H1 (cell line): Measurements from ENCODE around the gene HIVEP3. TPM values are rescaled to one million over a fixed set of nuclear protein-coding genes. Genes with fewer than 3 reads are reported as not detected.

Source experiments
- CTCF ChIA-PET: fragments of 300-600 bp; sonication (Branson Sonifier 250); formaldehyde crosslinking; loops from one replicate; lab custom pipeline; 2021; ENCODE audit not compliant: partially characterized antibody; lab: Charles Lee
- POLR2A ChIA-PET: fragments of 300-600 bp; sonication (Branson Sonifier 250); formaldehyde crosslinking; loops from one replicate; lab custom pipeline; 2021; ENCODE audit warnings: inconsistent platforms; ENCODE audit not compliant: partially characterized antibody; lab: Charles Lee
- DNase-seq, 2 experiments: peaks; one replicate each; pipeline versions ENCODE4 v3.0.0 to v3.0.0-alpha.2; 2010 to 2022; ENCODE audit warnings: low spot score in 2 of 2, low read depth in 1 of 2, mixed read lengths in 1 of 2
- FAIRE-seq: peaks from 2 replicates; lab custom pipeline; 2011; peaks lifted over from hg19 to GRCh38; lab: Jason Lieb, UNC
- H2AFZ ChIP-seq: 2 replicates; pipeline ENCODE4 v1.8.1; 2012; ENCODE audit warnings: low read length, inconsistent platforms
- H2AK5ac ChIP-seq: 2 replicates; pipeline ENCODE4 v1.6.1; 2013; ENCODE audit warnings: low read depth, low read length
- H2BK120ac ChIP-seq: replicated peaks from 2 replicates; pipeline ENCODE3; 2013; ENCODE audit warnings: low read depth, low read length, inconsistent platforms
- H2BK12ac ChIP-seq: 2 replicates; pipeline ENCODE4 v1.6.1; 2013; ENCODE audit warnings: low read depth, low read length
- H2BK15ac ChIP-seq: 2 replicates; pipeline ENCODE4 v1.6.1; 2013; ENCODE audit warnings: low read length
- H2BK20ac ChIP-seq: 2 replicates; pipeline ENCODE4 v1.6.1; 2013; ENCODE audit warnings: low read length
- H2BK5ac ChIP-seq: 2 replicates; pipeline ENCODE4 v1.6.1; 2013; ENCODE audit warnings: low read depth, low read length
- H3K14ac ChIP-seq: 2 replicates; pipeline ENCODE4 v1.6.1; 2013; ENCODE audit warnings: inconsistent platforms; ENCODE audit not compliant: insufficient read length
- H3K18ac ChIP-seq: 2 replicates; pipeline ENCODE4 v1.6.1; 2013; ENCODE audit warnings: low read length; ENCODE audit errors: extremely low read depth
- H3K23ac ChIP-seq: 2 replicates; pipeline ENCODE4 v1.6.1; 2013; ENCODE audit warnings: inconsistent platforms; ENCODE audit not compliant: insufficient read length
- H3K23me2 ChIP-seq: 2 replicates; pipeline ENCODE4 v1.6.1; 2013; ENCODE audit warnings: low read depth, low read length
- H3K27ac ChIP-seq: 2 replicates; pipeline ENCODE4 v1.6.1; 2011; ENCODE audit warnings: low read depth, low read length, inconsistent platforms
- H3K27me3 ChIP-seq, 4 experiments: replicated peaks in 1 of 4; 1 replicate in 1 of 4; 2 replicates in 3 of 4; pipeline versions ENCODE4 v1.6.1 to v1.8.1; 2011 to 2013; ENCODE audit warnings: low read length in 3 of 4, mild to moderate bottlenecking in 3 of 4, inconsistent platforms in 2 of 4, mixed read lengths in 2 of 4, moderate library complexity in 1 of 4; ENCODE audit not compliant: control insufficient read depth in 3 of 4, insufficient read depth in 3 of 4; ENCODE audit errors: extremely low read depth in 1 of 4
- H3K36me3 ChIP-seq, 4 experiments: 2 replicates each; pipeline versions ENCODE4 v1.6.1 to v1.8.1; 2011 to 2013; ENCODE audit warnings: mild to moderate bottlenecking in 4 of 4, low read length in 3 of 4, moderate library complexity in 2 of 4, control low read depth in 1 of 4, inconsistent platforms in 1 of 4; ENCODE audit not compliant: insufficient read depth in 4 of 4, control insufficient read depth in 2 of 4
- H3K4ac ChIP-seq: replicated peaks from 2 replicates; pipeline ENCODE3; 2013; ENCODE audit warnings: low read length, low read depth, mixed read lengths, inconsistent platforms; ENCODE audit not compliant: insufficient read length
- H3K4me1 ChIP-seq, 4 experiments: replicated peaks in 1 of 4; 1 replicate in 1 of 4; 2 replicates in 3 of 4; pipeline versions ENCODE4 v1.6.1 to v1.8.1; 2011 to 2013; ENCODE audit warnings: low read length in 3 of 4, inconsistent platforms in 2 of 4, mixed read lengths in 1 of 4; ENCODE audit not compliant: insufficient read depth in 4 of 4, control insufficient read depth in 3 of 4
- H3K4me2 ChIP-seq, 2 experiments: 2 replicates each; pipeline versions ENCODE4 v1.6.1 to v1.8.1; 2011 to 2013; ENCODE audit warnings: low read depth in 2 of 2, low read length in 2 of 2, control low read depth in 1 of 2, inconsistent platforms in 1 of 2, mild to moderate bottlenecking in 1 of 2; ENCODE audit not compliant: insufficient read depth in 1 of 2
- H3K4me3 ChIP-seq, 4 experiments: fragments of 200-600, 300-600 bp in 1 of 4; sonication (generic), shearing (Covaris generic), sonication (Bioruptor Twin) in 1 of 4; 2 replicates each; pipeline versions ENCODE4 v1.5.1 to v1.8.1; 2011 to 2016; ENCODE audit warnings: low read length in 4 of 4, low read depth in 3 of 4, control low read depth in 2 of 4, inconsistent platforms in 2 of 4, mild to moderate bottlenecking in 2 of 4, mixed read lengths in 1 of 4, moderate library complexity in 1 of 4; ENCODE audit not compliant: insufficient read depth in 2 of 4; ENCODE audit errors: extremely low read depth in 1 of 4
- H3K56ac ChIP-seq: replicated peaks from 2 replicates; pipeline ENCODE3; 2013; ENCODE audit warnings: low read depth, mild to moderate bottlenecking, mixed read lengths, low read length, inconsistent platforms; ENCODE audit not compliant: insufficient read length
- H3K79me1 ChIP-seq: 2 replicates; pipeline ENCODE4 v1.6.1; 2013; ENCODE audit warnings: low read depth, low read length, control low read depth
- H3K79me2 ChIP-seq, 2 experiments: 2 replicates each; pipeline versions ENCODE4 v1.6.1 to v1.8.1; 2012 to 2013; ENCODE audit warnings: low read length in 2 of 2, mild to moderate bottlenecking in 2 of 2, inconsistent platforms in 1 of 2; ENCODE audit not compliant: insufficient read depth in 2 of 2, control insufficient read depth in 1 of 2
- H3K9ac ChIP-seq, 4 experiments: replicated peaks in 1 of 4; 1 replicate in 1 of 4; 2 replicates in 3 of 4; pipeline versions ENCODE4 v1.6.1 to v1.8.1; 2011 to 2013; ENCODE audit warnings: low read depth in 3 of 4, low read length in 3 of 4, control low read depth in 2 of 4, mild to moderate bottlenecking in 2 of 4, moderate library complexity in 2 of 4, inconsistent platforms in 1 of 4; ENCODE audit errors: extremely low read depth in 1 of 4
- H3K9me3 ChIP-seq, 2 experiments: 2 replicates each; pipeline versions ENCODE4 v1.6.1 to v1.8.1; 2012 to 2013; ENCODE audit warnings: mild to moderate bottlenecking in 2 of 2, moderate library complexity in 2 of 2, control low read depth in 1 of 2, inconsistent platforms in 1 of 2, low read depth in 1 of 2, low read length in 1 of 2, mixed read lengths in 1 of 2; ENCODE audit not compliant: insufficient read depth in 2 of 2
- H4K20me1 ChIP-seq, 2 experiments: replicated peaks in 1 of 2; 2 replicates each; pipeline versions ENCODE3 to v1.8.1; 2011 to 2013; ENCODE audit warnings: inconsistent platforms in 2 of 2, low read length in 2 of 2, mild to moderate bottlenecking in 1 of 2; ENCODE audit not compliant: insufficient read depth in 2 of 2, control insufficient read depth in 1 of 2
- H4K5ac ChIP-seq: 2 replicates; pipeline ENCODE4 v1.6.1; 2013; ENCODE audit warnings: low read length, low read depth, mixed read lengths, inconsistent platforms; ENCODE audit not compliant: insufficient read length
- H4K8ac ChIP-seq: 2 replicates; pipeline ENCODE4 v1.8.0; 2013; ENCODE audit warnings: mild to moderate bottlenecking, moderate library complexity, low read length, inconsistent platforms; ENCODE audit not compliant: insufficient read depth; ENCODE audit errors: extremely low read depth
- H4K91ac ChIP-seq: replicated peaks from 2 replicates; pipeline ENCODE3; 2013; ENCODE audit warnings: low read length, mixed read lengths, inconsistent platforms; ENCODE audit not compliant: insufficient read length
- BCL11A ChIP-seq, 2 experiments: IDR thresholded peaks; one replicate each; pipeline ENCODE4 v1.6.1; 2011; ENCODE audit warnings: low read depth in 2 of 2, low read length in 2 of 2, mild to moderate bottlenecking in 2 of 2
- CHD2 ChIP-seq: IDR thresholded peaks from 2 replicates; pipeline ENCODE4 v1.6.1; 2012; ENCODE audit warnings: low read length, improper control_type of control experiment
- HDAC2 ChIP-seq, 2 experiments: fragments of 300-600 bp in 1 of 2; sonication (generic) in 1 of 2; IDR thresholded peaks; 2 replicates each; pipeline ENCODE4 v1.6.1; 2011 to 2012; ENCODE audit warnings: low read depth in 2 of 2, low read length in 2 of 2, mild to moderate bottlenecking in 2 of 2, moderate library complexity in 2 of 2, borderline replicate concordance in 1 of 2, inconsistent platforms in 1 of 2
- JUND ChIP-seq: IDR thresholded peaks from 2 replicates; pipeline ENCODE4 v1.6.1; 2011; ENCODE audit warnings: mild to moderate bottlenecking, improper control_type of control experiment, low read length
- KDM5A ChIP-seq: fragments of 200-600 bp; IDR thresholded peaks from 2 replicates; pipeline ENCODE4 v1.7.1; 2012; ENCODE audit warnings: mild to moderate bottlenecking, low read length, inconsistent platforms, mixed read lengths
- POLR2A ChIP-seq, 2 experiments: IDR thresholded peaks; 1 replicate in 1 of 2; 2 replicates in 1 of 2; pipeline ENCODE4 v1.6.1; 2011; ENCODE audit warnings: low read depth in 2 of 2, low read length in 2 of 2, mild to moderate bottlenecking in 2 of 2; ENCODE audit errors: control extremely low read depth in 1 of 2
- RAD21 ChIP-seq, 2 experiments: IDR thresholded peaks in 1 of 2; conservative IDR thresholded peaks in 1 of 2; 2 replicates each; pipeline ENCODE4 v1.6.1; 2011; ENCODE audit warnings: low read depth in 2 of 2, low read length in 2 of 2, improper control_type of control experiment in 1 of 2, inconsistent platforms in 1 of 2, mild to moderate bottlenecking in 1 of 2, moderate library complexity in 1 of 2
- RBBP5 ChIP-seq: IDR thresholded peaks from 2 replicates; pipeline ENCODE4 v1.7.1; 2012; ENCODE audit warnings: low read depth, mild to moderate bottlenecking, inconsistent platforms, low read length, moderate library complexity, borderline replicate concordance
- RXRA ChIP-seq: IDR thresholded peaks from 2 replicates; pipeline ENCODE4 v1.6.1; 2011; ENCODE audit warnings: low read depth, mild to moderate bottlenecking, low read length, moderate library complexity; ENCODE audit not compliant: insufficient read depth
- SAP30 ChIP-seq: fragments of 300-600 bp; sonication (generic); IDR thresholded peaks from 2 replicates; pipeline ENCODE4 v1.7.1; 2012; ENCODE audit warnings: low read length, moderate library complexity, mild to moderate bottlenecking, inconsistent platforms; ENCODE audit not compliant: insufficient read depth, insufficient replicate concordance
- SIX5 ChIP-seq: IDR thresholded peaks from 2 replicates; pipeline ENCODE4 v1.6.1; 2011; ENCODE audit warnings: mild to moderate bottlenecking, low read depth, low read length
- SUZ12 ChIP-seq: fragments of 200-600 bp; sonication (generic); IDR thresholded peaks from 2 replicates; pipeline ENCODE4 v1.6.1; 2012; ENCODE audit warnings: mild to moderate bottlenecking, inconsistent platforms, low read length, moderate library complexity, mixed read lengths
- TAF1 ChIP-seq: IDR thresholded peaks from 2 replicates; pipeline ENCODE4 v1.6.1; 2011; ENCODE audit warnings: mild to moderate bottlenecking, low read depth, low read length
- TAF7 ChIP-seq: optimal IDR thresholded peaks from 2 replicates; pipeline ENCODE3; 2011; ENCODE audit warnings: low read depth, mild to moderate bottlenecking, inconsistent platforms, low read length, moderate library complexity, borderline replicate concordance
- YY1 ChIP-seq: IDR thresholded peaks from 2 replicates; pipeline ENCODE4 v1.6.1; 2011; ENCODE audit warnings: low read depth, mild to moderate bottlenecking, low read length
- WGBS, 2 experiments: shearing (Covaris generic) in 1 of 2; methylation state at CpG; one replicate each; pipeline versions ENCODE4 v1.1.6 to v1.1.7; 2013 to 2015; ENCODE audit warnings: low lambda C conversion rate in 2 of 2, mixed read lengths in 2 of 2, inconsistent platforms in 1 of 2, low coverage in 1 of 2, missing lambda C conversion rate in 1 of 2; ENCODE audit not compliant: insufficient replicate concordance in 2 of 2, insufficient coverage in 1 of 2, insufficient read length in 1 of 2; ENCODE audit errors: extremely low coverage in 1 of 2, missing lambda C conversion rate in 1 of 2; 5-methylcytosine and 5-hydroxymethylcytosine counted together
- polyA plus RNA-seq, 7 experiments: library from polyadenylated mRNA; depleted of rRNA in 3 of 7; stranded (reverse) in 5 of 7; unstranded in 2 of 7; fragments of >200 nt in 5 of 7; fragments of 200-250 nt in 2 of 7; gene quantifications; 1 replicate in 5 of 7; 2 replicates in 1 of 7; 4 replicates in 1 of 7; pipeline versions ENCODE4 v1.2.1 to v1.2.3, GENCODE V29; 2011 to 2013; ENCODE audit warnings: missing spikeins in 2 of 7, mixed read lengths in 2 of 7
- total RNA-seq: library from RNA; stranded (reverse); fragmentation: NEBNext Ultra II Directional; extraction: Animal tissue kit (Norgen Biotek cat#: 25700); gene quantifications from 2 replicates; pipeline ENCODE4 v1.2.1, GENCODE V29; 2021

Gene HIVEP3
- total and polyA plus RNA-seq, 2 of the 8 experiments (the other 6 are each of a cell fraction or from before 2014, with no cell fraction given) = 0.24 to 0.69 TPM

GRCh38 chr1:41546833-41547135, 371.9 kb downstream of the HIVEP3 start:
- DNase-seq (no peak), FAIRE-seq (no peak)
- Histone ChIP-seq H2BK120ac (no peak overlapping the region), H3K27me3 (no peaks in the 10 kb centered on the region), H3K56ac (no peak overlapping the region), H2BK5ac (no peak overlapping the region), H2BK12ac (no peak overlapping the region), H3K23me2 (peaks cover 14% of the 10 kb centered on the region; the same call in 1 of the 2 replicates), H3K14ac (no peak overlapping the region), H3K4ac (no peak overlapping the region), H3K9ac (no peak overlapping the region), H4K91ac (no peak overlapping the region), H3K18ac (no peak overlapping the region), H2BK20ac (no peak overlapping the region), H4K20me1 (peaks cover 0 to 5% of the 10 kb centered on the region in 2 experiments), H2BK15ac (no peak overlapping the region), H2AK5ac (no peak overlapping the region), H3K36me3 (no peaks in the 10 kb centered on the region), H3K79me1 (no peaks in the 10 kb centered on the region), H2AFZ (no peak overlapping the region), H3K4me1 (no peaks in the 10 kb centered on the region), H3K4me2 (no peak overlapping the region), H4K8ac (no peak overlapping the region), H3K79me2 (no peaks in the 10 kb centered on the region), H3K23ac (no peak overlapping the region), H3K27ac (no peak overlapping the region), H3K9me3 (peaks cover 0 to 2% of the 10 kb centered on the region in 2 experiments; a peak in 1 of 4 replicates), H3K4me3 (no peak overlapping the region), H4K5ac (no peak overlapping the region)
- ChIA-PET POLR2A (no interaction called here), CTCF (interaction anchor here (0.9 to 1.1 kb wide), 2 partner anchors 31 to 32 kb away, joined by 3 read pairs; no protein-coding TSS in a partner anchor)
- 89% methylated on average over 3 of the region's 3 CpGs; no CpG with 5 or more reads in 1 of the 2 experiments for WGBS, 2 experiments
- no peak for TF ChIP-seq TAF7
- TF ChIP-seq RBBP5 = no peak
- no peak for TF ChIP-seq HDAC2 (IDR thresholded peaks at IDR 0.05; ENCODE audit: borderline replicate concordance in 1 of 2, low read depth in 2 of 2, low read length in 2 of 2)
- TF ChIP-seq SUZ12 = no peak
- TF ChIP-seq SAP30 = no peak
- no peak for TF ChIP-seq YY1
- TF ChIP-seq RXRA = no peak
- TF ChIP-seq CHD2 = no peak
- TF ChIP-seq RAD21 (IDR thresholded peaks at IDR 0.05 in 1 of 2, conservative IDR thresholded peaks at IDR 0.05 in 1 of 2; ENCODE audit: low read depth in 2 of 2, low read length in 2 of 2) = no peak
- no peak for TF ChIP-seq JUND
- TF ChIP-seq TAF1 = no peak
- no peak for TF ChIP-seq BCL11A (IDR thresholded peaks at IDR 0.05; ENCODE audit: low read depth in 2 of 2, low read length in 2 of 2)
- TF ChIP-seq KDM5A = no peak
- no peak for TF ChIP-seq POLR2A (IDR thresholded peaks at IDR 0.05; ENCODE audit: control extremely low read depth in 1 of 2, low read depth in 2 of 2, low read length in 2 of 2)
- no peak for TF ChIP-seq SIX5
